ENCODE results near the gene INTS11. TPM values are rescaled to one million over a fixed set of nuclear protein-coding genes. Genes with fewer than 3 reads are reported as not detected.

Gene INTS11
- total and polyA plus RNA-seq, 9 of the 15 experiments (the other 6 are each of a cell fraction or from before 2014, with no cell fraction given): 3.6 to 183 (median 110) TPM

- Histone ChIP-seq H3K9me1 (ENCODE audit: control insufficient read depth, insufficient read depth, low read length) (peaks cover 7% of the 10 kb centered on the region), H3K27ac (ENCODE audit: extremely low read depth, low read depth, low read length) (peak overlapping the region; percentile 89), H3K4me3 (peak overlapping the region; percentile 97), H2AFZ (ENCODE audit: low read depth, low read length) (peak overlapping the region; percentile 86), H3K4me2 (ENCODE audit: insufficient read depth, low read length) (peak overlapping the region; percentile 81), H3K36me3 (ENCODE audit: control insufficient read depth, insufficient read depth, low read length) (peaks cover 30% of the 10 kb centered on the region), H3K9ac (ENCODE audit: insufficient read depth in 1 of 2, low read depth in 2 of 2, low read length in 2 of 2) (peak overlapping the region; percentile 69 to 97), H4K20me1 (replicated peaks; ENCODE audit: control insufficient read depth, insufficient read depth, low read length) (peaks cover 23% of the 10 kb centered on the region), H3K4me1 (replicated peaks in 1 of 2; ENCODE audit: control insufficient read depth in 2 of 2, insufficient read depth in 2 of 2, low read length in 2 of 2) (peaks cover 16 to 54% of the 10 kb centered on the region in 2 experiments; a peak in 4 of 5 replicates), H3K27me3 (ENCODE audit: control insufficient read depth in 2 of 2, insufficient read depth in 2 of 2, low read length in 2 of 2) (no peaks in the 10 kb centered on the region), H3K9me3 (replicated peaks; ENCODE audit: control insufficient read depth, insufficient read depth, low read depth, low read length) (no peaks in the 10 kb centered on the region), H3K79me2 (ENCODE audit: control insufficient read depth, insufficient read depth, low read length) (peaks cover 49% of the 10 kb centered on the region)
- intact Hi-C loops (cut with micrococcal nuclease) (no loop called here), in situ Hi-C loops (cut with MboI) (no loop called here)
- FAIRE-seq (no peak), DNase-seq (ENCODE audit: extremely low read depth in 1 of 4, low spot score in 3 of 4) (no peak), ATAC-seq (peak; percentile 56)
- 26% methylated on average over 31 of the region's 31 CpGs for WGBS (ENCODE audit: insufficient coverage, low coverage, missing lambda C conversion rate)
- TSS peak; percentile 71 for BruUV-seq (replicated peaks)
- ChIA-PET CTCF (ENCODE audit: low intra/inter-chr PET ratio) (no interaction called here), POLR2A (interaction anchor here (0.6 to 1.2 kb wide), 4 partner anchors 10 to 854 kb away, joined by 3 to 4 read pairs (median 3); no protein-coding TSS in a partner anchor)
- TF ChIP-seq CEBPZ (IDR thresholded peaks at IDR 0.05; ENCODE audit: borderline replicate concordance, low read depth, low read length) (no peak), GABPB1 (CRISPR knock-in tag; IDR thresholded peaks at IDR 0.05) (no peak), ZBTB7A (IDR thresholded peaks at IDR 0.05; ENCODE audit: borderline replicate concordance, control insufficient read depth, low read depth, low read length) (no peak), NFATC3 (IDR thresholded peaks at IDR 0.05) (no peak), FOXM1 (IDR thresholded peaks at IDR 0.05; ENCODE audit: low read depth) (no peak), FOXM1 (CRISPR knock-in tag; IDR thresholded peaks at IDR 0.05; ENCODE audit: low read depth) (0 out of 2 replicates have a peak, but pooled peaks have one; percentile 1), HDAC3 (IDR thresholded peaks at IDR 0.05; ENCODE audit: borderline replicate concordance, partially characterized antibody) (no peak), NR2C2 (CRISPR knock-in tag; IDR thresholded peaks at IDR 0.05) (no peak), NR2C2 (tag; IDR thresholded peaks at IDR 0.05) (no peak), TAF15 (IDR thresholded peaks at IDR 0.05; ENCODE audit: low read depth, low read length) (no peak), BHLHE40 (IDR thresholded peaks at IDR 0.05; ENCODE audit: low read length) (no peak), ESRRA (IDR thresholded peaks at IDR 0.05; ENCODE audit: borderline replicate concordance, low read depth) (0 out of 2 replicates have a peak, but pooled peaks have one; percentile 6), EZH2 (IDR thresholded peaks at IDR 0.05; ENCODE audit: borderline replicate concordance, low read depth, low read length) (no peak), POLR3A (IDR thresholded peaks at IDR 0.05; ENCODE audit: borderline replicate concordance, extremely low read depth, insufficient read depth, insufficient read length) (no peak), IRF2 (CRISPR knock-in tag; IDR thresholded peaks at IDR 0.05) (no peak), NFE2 (IDR thresholded peaks at IDR 0.05; ENCODE audit: low read depth) (no peak), ARID1B (IDR thresholded peaks at IDR 0.05) (no peak), SFPQ (IDR thresholded peaks at IDR 0.05; ENCODE audit: low read depth, low read length) (no peak)
Observed at GRCh38 chr1:1274299-1274930, 50.0 kb downstream of the INTS11 start.

Measured in K562 (cell line).